ENCODE data around the gene AGAP1. TPM values are rescaled to one million over a fixed set of nuclear protein-coding genes. Genes with fewer than 3 reads are reported as not detected.

AGAP1 gene
- total RNA-seq, 1 experiment from 2014 or later = 25.8 TPM

- no CpG with 5 or more reads among the region's 7 CpGs for WGBS (ENCODE audit: extremely low coverage, insufficient read length, low lambda C conversion rate)
- Histone ChIP-seq H4K5ac (ENCODE audit: insufficient read length, low read depth, low read length) (no peak overlapping the region), H3K23ac (ENCODE audit: insufficient read length, low read depth, low read length) (no peak overlapping the region), H3T11ph (ENCODE audit: low read length) (no peak overlapping the region), H3K56ac (ENCODE audit: insufficient read length, low read depth, low read length) (no peak overlapping the region), H3K9ac (ENCODE audit: extremely low read depth, insufficient read length, low read length) (no peak overlapping the region), H3K14ac (ENCODE audit: insufficient read depth, low read length) (no peak overlapping the region), H2BK15ac (ENCODE audit: low read depth, low read length) (0 out of 2 replicates have a peak overlapping the region, but pooled peaks have one; percentile 71), H4K20me1 (ENCODE audit: control insufficient read depth, insufficient read depth, insufficient read length) (no peaks in the 10 kb centered on the region), H2BK12ac (ENCODE audit: insufficient read length, low read depth, low read length) (no peak overlapping the region), H3K18ac (ENCODE audit: insufficient read length, low read depth, low read length) (no peak overlapping the region), H4K91ac (ENCODE audit: insufficient read length, low read depth, low read length) (no peak overlapping the region), H3K9me3 (ENCODE audit: control insufficient read depth, low read depth, low read length) (peaks cover 7% of the 10 kb centered on the region), H2AK5ac (ENCODE audit: insufficient read length, low read length) (no peak overlapping the region), H4K8ac (replicated peaks; ENCODE audit: insufficient read length, low read depth, low read length) (no peak overlapping the region), H3K4ac (ENCODE audit: low read depth, low read length) (no peak overlapping the region), H2AFZ (ENCODE audit: low read length) (no peak overlapping the region), H3K79me1 (ENCODE audit: insufficient read depth, low read depth, low read length, poor library complexity, severe bottlenecking) (no peaks in the 10 kb centered on the region), H3K4me1 (ENCODE audit: insufficient read depth, low read length) (0 out of 2 replicates have a peak, but pooled peaks cover 2% of the 10 kb centered on the region), H2BK120ac (ENCODE audit: low read depth, low read length, poor library complexity, severe bottlenecking) (no peak overlapping the region), H3K23me2 (ENCODE audit: insufficient read length, low read depth, low read length, poor library complexity, severe bottlenecking) (no peaks in the 10 kb centered on the region), H3K27me3 (ENCODE audit: insufficient read depth, low read length) (no peaks in the 10 kb centered on the region), H2BK5ac (ENCODE audit: insufficient read length, low read length) (no peak overlapping the region), H3K79me2 (ENCODE audit: insufficient read depth, low read length) (peaks cover 5% of the 10 kb centered on the region; the same call in 1 of the 2 replicates), H3K27ac (ENCODE audit: insufficient read length, low read depth, low read length) (no peak overlapping the region), H2BK20ac (ENCODE audit: low read depth, low read length, poor library complexity, severe bottlenecking) (no peak overlapping the region), H3K4me2 (ENCODE audit: insufficient read depth, insufficient read length, low read length) (no peak overlapping the region)
- Mint-ChIP-seq H3K36me3 (ENCODE audit: insufficient read depth in 1 of 3, low read depth in 3 of 3) (peaks cover 8 to 12% (median 10%) of the 10 kb centered on the region in 3 experiments), H3K4me3 (peak overlapping the region in 1 of 2 experiments; percentile 13; a peak in 1 of 5 replicates), H3K4me1 (peaks cover 59 to 64% of the 10 kb centered on the region in 2 experiments), H3K27me3 (ENCODE audit: low read depth) (no peaks in the 10 kb centered on the region; the same call in 1 of the 2 replicates), H3K27ac (peak overlapping the region in 1 of 3 experiments; percentile 70; a peak in 2 of 7 replicates), H3K9me3 (peaks cover 7 to 8% of the 10 kb centered on the region in 2 experiments)
- TF ChIP-seq CTCF (conservative IDR thresholded peaks at IDR 0.05) = no peak
- DNase-seq = no peak
Observed at GRCh38 chr2:235572592-235572991, 78.7 kb downstream of the AGAP1 start.

Data from H9 (cell line).